ENCODE results near the gene NBEAL1.
"Not testable (repeated sequence)": the region's sequence is repeated elsewhere in the genome, so short reads cannot be mapped to it uniquely, and the experiment has no call there.

Gene NBEAL1

GRCh38 chr2:203061346-203061745 lies 46.7 kb downstream of the NBEAL1 start:
- Histone ChIP-seq H3K9ac (ENCODE audit: low read depth, low read length) (no peak overlapping the region), H3K4me1 (ENCODE audit: insufficient read depth, low read length) (peaks cover 12% of the 10 kb centered on the region), H3K36me3 (ENCODE audit: insufficient read depth, low read length) (no peaks in the 10 kb centered on the region; the same call in 1 of the 2 replicates)

GRCh38 chr2:203062126-203062525 lies 47.5 kb downstream of the NBEAL1 start:
- no peak overlapping the region for H3K9ac ChIP-seq (ENCODE audit: low read depth, low read length)
- no peaks in the 10 kb centered on the region; the same call in 1 of the 2 replicates for H3K9me3 ChIP-seq (ENCODE audit: control insufficient read depth, insufficient read depth, low read length)
- peaks cover 12% of the 10 kb centered on the region for H3K4me1 ChIP-seq (ENCODE audit: insufficient read depth, low read length)
- no peaks in the 10 kb centered on the region; the same call in 1 of the 2 replicates for H3K36me3 ChIP-seq (ENCODE audit: insufficient read depth, low read length)

More at GRCh38 chr2:203061346-203061745, 46.7 kb downstream of the NBEAL1 start:
- H3K9me3 ChIP-seq (ENCODE audit: control insufficient read depth, insufficient read depth, low read length) = no peaks in the 10 kb centered on the region; the same call in 1 of the 2 replicates

- H3K4me1 ChIP-seq (ENCODE audit: insufficient read depth, low read length); H3K36me3 ChIP-seq (ENCODE audit: insufficient read depth, low read length); H3K9me3 ChIP-seq (ENCODE audit: control insufficient read depth, insufficient read depth, low read length); H3K9ac ChIP-seq (ENCODE audit: low read depth, low read length): not testable (repeated sequence)
These were observed 51.9 kb downstream of the NBEAL1 start for GRCh38 chr2:203066519-203067091.

- H3K9ac ChIP-seq (ENCODE audit: low read depth, low read length) = no peak overlapping the region
- H3K4me1 ChIP-seq (ENCODE audit: insufficient read depth, low read length) = no peaks in the 10 kb centered on the region
- H3K36me3 ChIP-seq (ENCODE audit: insufficient read depth, low read length) = no peaks in the 10 kb centered on the region
- H3K9me3 ChIP-seq (ENCODE audit: control insufficient read depth, insufficient read depth, low read length) = no peaks in the 10 kb centered on the region; the same call in 1 of the 2 replicates
These were observed 56.0 kb downstream of the NBEAL1 start for GRCh38 chr2:203070701-203071100.

- Histone ChIP-seq H3K9me3 (ENCODE audit: control insufficient read depth, insufficient read depth, low read length) (no peaks in the 10 kb centered on the region; the same call in 1 of the 2 replicates), H3K36me3 (ENCODE audit: insufficient read depth, low read length) (no peaks in the 10 kb centered on the region), H3K4me1 (ENCODE audit: insufficient read depth, low read length) (no peaks in the 10 kb centered on the region), H3K9ac (ENCODE audit: low read depth, low read length) (no peak overlapping the region)
These were observed 56.5 kb downstream of the NBEAL1 start for GRCh38 chr2:203071148-203071547.

- Histone ChIP-seq H3K9me3 (ENCODE audit: control insufficient read depth, insufficient read depth, low read length) (no peaks in the 10 kb centered on the region; the same call in 1 of the 2 replicates), H3K36me3 (ENCODE audit: insufficient read depth, low read length) (no peaks in the 10 kb centered on the region), H3K4me1 (ENCODE audit: insufficient read depth, low read length) (no peaks in the 10 kb centered on the region), H3K9ac (ENCODE audit: low read depth, low read length) (no peak overlapping the region)
These were observed 57.7 kb downstream of the NBEAL1 start for GRCh38 chr2:203072371-203072770.

GRCh38 chr2:203077451-203077850 lies 62.8 kb downstream of the NBEAL1 start:
- Histone ChIP-seq H3K4me1 (ENCODE audit: insufficient read depth, low read length) (no peaks in the 10 kb centered on the region), H3K9me3 (ENCODE audit: control insufficient read depth, insufficient read depth, low read length) (no peaks in the 10 kb centered on the region), H3K9ac (ENCODE audit: low read depth, low read length) (no peak overlapping the region), H3K36me3 (ENCODE audit: insufficient read depth, low read length) (no peaks in the 10 kb centered on the region; the same call in 1 of the 2 replicates)

- H3K9ac ChIP-seq (ENCODE audit: low read depth, low read length) = no peak overlapping the region
- no peaks in the 10 kb centered on the region for H3K9me3 ChIP-seq (ENCODE audit: control insufficient read depth, insufficient read depth, low read length)
- no peaks in the 10 kb centered on the region; the same call in 1 of the 2 replicates for H3K36me3 ChIP-seq (ENCODE audit: insufficient read depth, low read length)
- H3K4me1 ChIP-seq (ENCODE audit: insufficient read depth, low read length) = no peaks in the 10 kb centered on the region
These were observed 65.9 kb downstream of the NBEAL1 start for GRCh38 chr2:203080447-203081045.

GRCh38 chr2:203083328-203083727 lies 68.7 kb downstream of the NBEAL1 start:
- no peaks in the 10 kb centered on the region for H3K9me3 ChIP-seq (ENCODE audit: control insufficient read depth, insufficient read depth, low read length)
- no peak overlapping the region for H3K9ac ChIP-seq (ENCODE audit: low read depth, low read length)
- H3K36me3 ChIP-seq (ENCODE audit: insufficient read depth, low read length) = no peaks in the 10 kb centered on the region; the same call in 1 of the 2 replicates
- no peaks in the 10 kb centered on the region for H3K4me1 ChIP-seq (ENCODE audit: insufficient read depth, low read length)

GRCh38 chr2:203086381-203086780 lies 71.7 kb downstream of the NBEAL1 start:
- not testable (repeated sequence) for H3K9ac ChIP-seq (ENCODE audit: low read depth, low read length); H3K9me3 ChIP-seq (ENCODE audit: control insufficient read depth, insufficient read depth, low read length); H3K4me1 ChIP-seq (ENCODE audit: insufficient read depth, low read length); H3K36me3 ChIP-seq (ENCODE audit: insufficient read depth, low read length)

GRCh38 chr2:203090721-203091120 lies 76.0 kb downstream of the NBEAL1 start:
- not testable (repeated sequence) for H3K9ac ChIP-seq (ENCODE audit: low read depth, low read length); H3K36me3 ChIP-seq (ENCODE audit: insufficient read depth, low read length); H3K4me1 ChIP-seq (ENCODE audit: insufficient read depth, low read length); H3K9me3 ChIP-seq (ENCODE audit: control insufficient read depth, insufficient read depth, low read length)

- H3K9me3 ChIP-seq (ENCODE audit: control insufficient read depth, insufficient read depth, low read length) = no peaks in the 10 kb centered on the region
- no peak overlapping the region for H3K9ac ChIP-seq (ENCODE audit: low read depth, low read length)
- no peaks in the 10 kb centered on the region for H3K36me3 ChIP-seq (ENCODE audit: insufficient read depth, low read length)
- no peaks in the 10 kb centered on the region for H3K4me1 ChIP-seq (ENCODE audit: insufficient read depth, low read length)
These were observed 83.1 kb downstream of the NBEAL1 start for GRCh38 chr2:203097735-203098134.

- not testable (repeated sequence) for H3K9me3 ChIP-seq (ENCODE audit: control insufficient read depth, insufficient read depth, low read length); H3K9ac ChIP-seq (ENCODE audit: low read depth, low read length); H3K36me3 ChIP-seq (ENCODE audit: insufficient read depth, low read length); H3K4me1 ChIP-seq (ENCODE audit: insufficient read depth, low read length)
These were observed 87.7 kb downstream of the NBEAL1 start for GRCh38 chr2:203102357-203102756.

GRCh38 chr2:203104273-203104672 lies 89.6 kb downstream of the NBEAL1 start:
- no peak overlapping the region for H3K9ac ChIP-seq (ENCODE audit: low read depth, low read length)
- H3K9me3 ChIP-seq (ENCODE audit: control insufficient read depth, insufficient read depth, low read length) = no peaks in the 10 kb centered on the region; the same call in 1 of the 2 replicates
- no peaks in the 10 kb centered on the region for H3K4me1 ChIP-seq (ENCODE audit: insufficient read depth, low read length)
- H3K36me3 ChIP-seq (ENCODE audit: insufficient read depth, low read length) = no peaks in the 10 kb centered on the region

GRCh38 chr2:203105996-203106395 lies 91.3 kb downstream of the NBEAL1 start:
- no peaks in the 10 kb centered on the region; the same call in 1 of the 2 replicates for H3K9me3 ChIP-seq (ENCODE audit: control insufficient read depth, insufficient read depth, low read length)
- H3K4me1 ChIP-seq (ENCODE audit: insufficient read depth, low read length) = no peaks in the 10 kb centered on the region
- no peaks in the 10 kb centered on the region for H3K36me3 ChIP-seq (ENCODE audit: insufficient read depth, low read length)
- no peak overlapping the region for H3K9ac ChIP-seq (ENCODE audit: low read depth, low read length)

Data from ES-I3 (cell line).